Ovary (tissue), 9 donors: Measurements from ENCODE around the gene CD81. TPM values are rescaled to one million over a fixed set of nuclear protein-coding genes. Genes with fewer than 3 reads are reported as not detected.

Experiments
- DNase-seq, 5 donors: peaks; one replicate each; pipeline ENCODE4 v3.0.0-alpha.2; 2019 to 2020
- H3K27ac ChIP-seq, 2 donors: fragments of 200-600 bp; one replicate each; pipeline versions ENCODE4 v1.5.1 to v1.8.0; 2019 to 2022
- H3K27me3 ChIP-seq: fragments of 200-600 bp; one replicate; pipeline ENCODE4 v1.8.0; 2022
- H3K36me3 ChIP-seq: fragments of 200-600 bp; sonication (generic); one replicate; pipeline ENCODE4 v1.5.1; 2019
- H3K4me1 ChIP-seq: one replicate; pipeline ENCODE4 v1.8.1; 2013; ENCODE audit warnings: mild to moderate bottlenecking, moderate library complexity; ENCODE audit not compliant: insufficient read depth
- H3K4me3 ChIP-seq: fragments of 200-600 bp; sonication (generic); one replicate; pipeline ENCODE4 v1.5.1; 2017
- H3K9me3 ChIP-seq, 2 donors: fragments of 200-600 bp in 1 of 2; sonication (generic) in 1 of 2; one replicate each; pipeline versions ENCODE4 v1.5.1 to v1.8.1; 2013 to 2019; ENCODE audit warnings: mild to moderate bottlenecking in 1 of 2, moderate library complexity in 1 of 2
- CTCF ChIP-seq, 3 donors: fragments of 450-650 bp in 2 of 3; fragments of 200-600 bp in 1 of 3; IDR thresholded peaks; one replicate each; pipeline versions ENCODE4 v1.5.1 to v1.8.0; 2016 to 2022; ENCODE audit warnings: antibody characterized with exemption in 3 of 3, mild to moderate bottlenecking in 1 of 3
- EP300 ChIP-seq: sonication (generic); formaldehyde crosslinking; IDR thresholded peaks from one replicate; pipeline ENCODE4 v1.6.1; 2017; ENCODE audit warnings: antibody characterized with exemption
- POLR2A ChIP-seq: fragments of 450-650 bp; IDR thresholded peaks from one replicate; pipeline ENCODE4 v1.6.1; 2017; ENCODE audit warnings: antibody characterized with exemption, mild to moderate bottlenecking, moderate library complexity
- WGBS, 3 donors: extraction: QIAGEN DNeasy Blood & Tissue Kit in 1 of 3; methylation state at CpG; one replicate each; pipeline versions ENCODE4 v1.1.5 to v1.1.7; 2013 to 2017; 5-methylcytosine and 5-hydroxymethylcytosine counted together
- intact Hi-C, 4 donors: fragments of 100-400 bp; cut with DNase I; formaldehyde crosslinking; loops; one replicate each; pipeline versions ENCODE4 v1.11.0 to v1.15.1; 2022 to 2023
- polyA plus RNA-seq, 2 donors: library from polyadenylated mRNA; stranded (reverse); fragments of 200-250 nt in 1 of 2; fragments of 350-450 nt in 1 of 2; fragmentation: Illumina TruSeq in 1 of 2; extraction: RNeasy Lipid Tissue Mini Kit (QIAGEN cat#74804) in 1 of 2; gene quantifications; one replicate each; pipeline ENCODE4 v1.2.3, GENCODE V29; 2013 to 2014
- total RNA-seq, 7 donors: library from RNA; depleted of rRNA in 2 of 7; stranded (reverse); fragments of >200 nt in 2 of 7; fragmentation: NEBNext Ultra II Directional in 3 of 7; extraction: Animal tissue kit (Norgen Biotek cat#: 25700) in 3 of 7; gene quantifications; one replicate each; pipeline versions ENCODE4 v1.1.0 to v1.2.4, GENCODE V29; 2016 to 2023
- donor health status: DM: no; HTN: no; CAD: no; lungs with moderate emphysema.
- donor health status: DM: no; HTN: no; CAD: no.
- donor health status: Bipolar disorder and iron deficiency.
- donor health status: DM: yes; HTN: yes; CAD: no.
- donor health status: DM: no; HTN: no; CAD: no.
- donor health status: DM: yes; HTN: yes; CAD: no.

CD81 gene
- total and polyA plus RNA-seq, 9 donors = 206 to 723 (median 541) TPM

GRCh38 chr11:2366276-2366675, 10.8 kb upstream of the CD81 start:
- Histone ChIP-seq H3K27ac (no peak overlapping the region), H3K36me3 (no peaks in the 10 kb centered on the region), H3K27me3 (no peaks in the 10 kb centered on the region), H3K4me1 (no peaks in the 10 kb centered on the region), H3K9me3 (no peaks in the 10 kb centered on the region), H3K4me3 (no peak overlapping the region)
- DNase-seq = peak in 1 of 5 donors; percentile 56
- WGBS, 3 donors = 48 to 59% (median 56%) methylated on average over 11 of the region's 11 CpGs
- intact Hi-C loops = no loop called here
- TF ChIP-seq CTCF (IDR thresholded peaks at IDR 0.05) (no peak), EP300 (no peak), POLR2A (no peak)

DNA sequence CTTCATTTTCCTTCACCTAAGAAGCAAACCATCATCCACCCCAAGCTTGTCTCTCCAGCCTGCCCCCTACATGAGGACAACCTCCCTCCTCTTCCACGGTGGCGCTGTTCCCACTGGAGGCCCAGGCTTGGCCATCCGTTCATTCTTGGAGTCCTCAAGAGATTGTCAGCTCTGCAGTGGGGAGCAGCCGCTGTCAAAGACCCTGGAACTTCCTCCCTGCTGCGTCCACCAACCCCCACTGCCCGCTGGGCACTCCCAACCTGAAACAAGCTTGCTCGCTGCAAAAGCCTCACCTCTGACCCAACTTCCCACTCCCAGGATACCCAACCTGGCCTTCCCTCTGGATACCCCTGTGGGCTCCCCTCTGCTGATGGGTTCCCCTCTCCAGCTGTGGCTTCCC, 10.4 kb upstream of the CD81 start:
- DNase-seq = no peak
- Histone ChIP-seq H3K27me3 (no peaks in the 10 kb centered on the region), H3K9me3 (no peaks in the 10 kb centered on the region), H3K27ac (no peak overlapping the region), H3K4me3 (no peak overlapping the region), H3K36me3 (no peaks in the 10 kb centered on the region), H3K4me1 (no peaks in the 10 kb centered on the region)
- intact Hi-C loops = no loop called here
- TF ChIP-seq CTCF (IDR thresholded peaks at IDR 0.05) (no peak), POLR2A (no peak), EP300 (no peak)
- 82 to 92% (median 90%) methylated on average over 7 of the region's 7 CpGs for WGBS, 3 donors

DNA sequence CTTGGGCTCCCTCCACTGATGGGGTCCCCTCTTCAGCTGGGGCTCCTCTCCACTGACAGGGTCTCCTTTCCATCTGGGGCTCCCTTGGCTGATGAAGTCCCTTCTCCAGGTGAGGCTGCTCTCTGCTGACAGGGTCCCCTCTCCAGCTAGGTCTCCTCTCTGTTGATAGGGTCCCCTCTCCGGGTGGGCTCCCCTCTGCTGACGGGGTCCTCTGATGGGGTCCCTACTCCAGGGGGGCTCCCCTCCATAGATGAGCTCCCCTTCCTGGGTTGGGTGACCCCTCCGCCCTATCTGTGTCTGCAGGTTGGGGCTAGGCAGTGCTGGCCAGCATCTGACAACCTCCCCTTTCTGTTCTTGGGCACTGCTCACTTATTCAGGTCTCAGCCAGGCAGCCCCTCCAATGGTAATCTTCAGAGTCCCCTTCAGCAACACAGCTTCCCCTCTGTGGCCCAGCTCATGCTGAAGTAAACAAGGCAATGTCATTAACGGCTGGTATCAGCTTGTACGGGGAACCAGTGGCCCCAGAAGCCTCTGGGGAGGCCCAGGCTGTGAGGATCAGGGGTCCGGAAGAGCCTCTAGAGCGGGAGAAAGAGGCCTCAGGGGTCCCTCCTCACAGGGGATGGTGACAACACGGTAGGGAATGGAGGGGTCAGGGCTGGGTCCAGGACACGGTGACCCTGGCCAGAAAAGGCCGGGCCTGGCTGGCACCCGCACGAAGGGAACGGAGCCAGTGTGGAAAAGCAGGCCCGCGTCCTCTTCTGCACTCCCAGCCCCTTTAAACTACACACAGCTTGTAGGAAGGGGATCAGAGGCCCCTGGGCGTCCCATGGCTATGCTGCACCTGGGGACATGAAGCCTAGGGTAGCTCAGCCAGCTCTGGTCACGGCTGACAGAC, 9.6 kb upstream of the CD81 start:
- H3K4me1 ChIP-seq = no peaks in the 10 kb centered on the region
- H3K36me3 ChIP-seq = no peaks in the 10 kb centered on the region
- no peaks in the 10 kb centered on the region for H3K9me3 ChIP-seq
- H3K4me3 ChIP-seq = no peak overlapping the region
- no peak for DNase-seq
- intact Hi-C loops = no loop called here
- no peaks in the 10 kb centered on the region for H3K27me3 ChIP-seq
- H3K27ac ChIP-seq = no peak overlapping the region
- 76 to 85% (median 83%) methylated on average over 17 of the region's 17 CpGs for WGBS, 3 donors
- TF ChIP-seq EP300 (no peak), POLR2A (no peak), CTCF (IDR thresholded peaks at IDR 0.05) (no peak)

DNA sequence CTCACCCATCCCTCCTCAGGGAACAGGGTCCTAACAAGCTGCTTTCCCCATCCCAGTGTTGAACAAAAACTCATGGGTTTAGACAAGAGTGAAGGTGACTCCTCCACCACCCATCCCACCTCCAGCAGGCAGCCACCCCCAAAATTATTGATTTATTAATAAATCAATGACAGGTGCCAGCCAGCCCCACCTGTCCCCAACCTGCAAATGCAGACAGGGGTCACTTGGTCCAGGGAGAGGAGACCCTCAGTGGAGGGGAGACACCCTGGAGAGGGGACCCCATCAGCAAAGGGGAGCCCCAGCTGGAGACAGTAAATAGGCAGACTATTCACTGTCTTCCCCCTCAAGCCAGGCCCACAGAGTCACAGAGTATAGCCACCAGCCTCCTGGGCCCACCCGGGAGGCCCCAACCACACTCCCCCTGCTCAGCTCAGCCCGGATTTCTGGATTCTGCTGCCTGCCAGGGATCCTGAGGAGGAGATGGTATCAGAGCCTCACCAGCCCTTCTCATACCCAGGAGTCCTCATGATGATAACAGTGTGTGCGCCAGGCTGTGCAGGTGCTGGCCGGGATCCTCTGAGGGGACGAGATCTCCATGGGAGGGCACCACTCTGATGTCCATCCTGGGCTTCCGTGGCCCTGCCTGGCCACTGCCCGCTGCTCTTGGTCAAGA, 8.8 kb upstream of the CD81 start:
- Histone ChIP-seq H3K4me3 (no peak overlapping the region), H3K27ac (no peak overlapping the region), H3K4me1 (no peaks in the 10 kb centered on the region), H3K9me3 (no peaks in the 10 kb centered on the region), H3K27me3 (no peaks in the 10 kb centered on the region), H3K36me3 (no peaks in the 10 kb centered on the region)
- DNase-seq = no peak
- intact Hi-C loops = no loop called here
- TF ChIP-seq CTCF (IDR thresholded peaks at IDR 0.05) (no peak), EP300 (no peak), POLR2A (no peak)
- WGBS, 3 donors = 90 to 98% (median 90%) methylated on average over 7 of the region's 7 CpGs
